NB4 (cell line): ENCODE results near the gene RRAD.
A peak's percentile ranks its signal among the peaks of the same experiment; 100 is the strongest.
"Not testable (repeated sequence)": the region's sequence is repeated elsewhere in the genome, so short reads cannot be mapped to it uniquely, and the experiment has no call there.

Experiments used
- DNase-seq: peaks from one replicate; pipeline ENCODE4 v3.0.0; 2010; ENCODE audit warnings: low read depth
- H3K4me3 ChIP-seq: one replicate; pipeline ENCODE4 v1.5.1; 2011; ENCODE audit warnings: mild to moderate bottlenecking, low read depth, low read length, moderate library complexity
- MYC ChIP-seq: IDR thresholded peaks from 2 replicates; pipeline ENCODE4 v1.6.1; 2011; ENCODE audit warnings: low read depth, low read length
- POLR2A ChIP-seq: IDR thresholded peaks from 2 replicates; pipeline ENCODE4 v1.6.1; 2011; ENCODE audit warnings: mild to moderate bottlenecking; ENCODE audit not compliant: insufficient read length; ENCODE audit errors: extremely low read depth
- TF ChIP-seq, protein P1 (sequence below): IDR thresholded peaks from one replicate; pipeline ENCODE4 v1.5.1; 2012; ENCODE audit warnings: low read depth, low read length
- TF ChIP-seq, protein P2 (sequence below): IDR thresholded peaks from 2 replicates; pipeline ENCODE4 v1.6.1; 2011; ENCODE audit warnings: low read depth, low read length

The RRAD gene, protein sequence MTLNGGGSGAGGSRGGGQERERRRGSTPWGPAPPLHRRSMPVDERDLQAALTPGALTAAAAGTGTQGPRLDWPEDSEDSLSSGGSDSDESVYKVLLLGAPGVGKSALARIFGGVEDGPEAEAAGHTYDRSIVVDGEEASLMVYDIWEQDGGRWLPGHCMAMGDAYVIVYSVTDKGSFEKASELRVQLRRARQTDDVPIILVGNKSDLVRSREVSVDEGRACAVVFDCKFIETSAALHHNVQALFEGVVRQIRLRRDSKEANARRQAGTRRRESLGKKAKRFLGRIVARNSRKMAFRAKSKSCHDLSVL

DNA sequence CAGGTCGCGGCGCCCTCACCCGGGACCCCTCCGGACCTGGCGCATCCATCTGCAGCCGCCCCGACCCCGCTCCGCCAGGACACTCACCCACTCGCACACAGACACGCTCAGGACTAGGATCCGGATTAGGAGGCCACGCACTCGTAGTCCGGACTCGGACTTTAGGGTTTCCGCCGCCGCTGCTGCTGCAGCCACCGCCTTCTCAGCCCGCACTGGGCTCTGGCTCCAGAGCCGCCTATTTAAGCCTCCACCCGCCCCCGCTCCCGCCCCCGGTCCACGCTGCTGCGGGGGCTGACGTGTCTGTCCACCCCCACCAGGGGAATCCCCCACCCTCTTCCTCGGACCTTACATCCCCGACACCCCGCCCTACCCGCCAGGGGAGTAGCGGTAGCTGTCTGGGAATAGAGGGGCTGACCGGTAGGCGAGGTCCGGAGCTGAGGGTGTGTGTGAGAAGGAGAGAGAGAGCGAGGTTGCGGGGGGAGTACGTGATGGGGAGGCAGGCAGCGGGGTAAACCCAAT lies at the start of gene RRAD:
Gene RRAD (minus strand): TSS at position 214 of the 519 bp plus-strand sequence. CDS start 356 bp downstream, outside the sequence.
- TF ChIP-seq MYC = no peak
- TF ChIP-seq, protein P1, sequence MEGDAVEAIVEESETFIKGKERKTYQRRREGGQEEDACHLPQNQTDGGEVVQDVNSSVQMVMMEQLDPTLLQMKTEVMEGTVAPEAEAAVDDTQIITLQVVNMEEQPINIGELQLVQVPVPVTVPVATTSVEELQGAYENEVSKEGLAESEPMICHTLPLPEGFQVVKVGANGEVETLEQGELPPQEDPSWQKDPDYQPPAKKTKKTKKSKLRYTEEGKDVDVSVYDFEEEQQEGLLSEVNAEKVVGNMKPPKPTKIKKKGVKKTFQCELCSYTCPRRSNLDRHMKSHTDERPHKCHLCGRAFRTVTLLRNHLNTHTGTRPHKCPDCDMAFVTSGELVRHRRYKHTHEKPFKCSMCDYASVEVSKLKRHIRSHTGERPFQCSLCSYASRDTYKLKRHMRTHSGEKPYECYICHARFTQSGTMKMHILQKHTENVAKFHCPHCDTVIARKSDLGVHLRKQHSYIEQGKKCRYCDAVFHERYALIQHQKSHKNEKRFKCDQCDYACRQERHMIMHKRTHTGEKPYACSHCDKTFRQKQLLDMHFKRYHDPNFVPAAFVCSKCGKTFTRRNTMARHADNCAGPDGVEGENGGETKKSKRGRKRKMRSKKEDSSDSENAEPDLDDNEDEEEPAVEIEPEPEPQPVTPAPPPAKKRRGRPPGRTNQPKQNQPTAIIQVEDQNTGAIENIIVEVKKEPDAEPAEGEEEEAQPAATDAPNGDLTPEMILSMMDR = no peak
- no peak within 1 kb of the TSS for H3K4me3 ChIP-seq
- no peak for DNase-seq

DNA sequence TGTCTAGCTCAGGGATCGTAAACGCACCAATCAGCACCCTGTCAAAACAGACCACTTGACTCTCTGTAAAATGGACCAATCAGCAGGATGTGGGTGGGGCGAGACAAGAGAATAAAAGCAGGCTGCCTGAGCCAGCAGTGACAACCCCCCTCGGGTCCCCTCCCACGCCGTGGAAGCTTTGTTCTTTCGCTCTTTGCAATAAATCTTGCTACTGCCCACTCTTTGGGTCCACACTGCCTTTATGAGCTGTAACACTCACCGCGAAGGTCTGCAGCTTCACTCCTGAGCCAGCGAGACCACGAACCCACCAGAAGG lies 49.6 kb upstream of the RRAD start:
- H3K4me3 ChIP-seq = not testable (repeated sequence)
- DNase-seq = peak; percentile 36

DNA sequence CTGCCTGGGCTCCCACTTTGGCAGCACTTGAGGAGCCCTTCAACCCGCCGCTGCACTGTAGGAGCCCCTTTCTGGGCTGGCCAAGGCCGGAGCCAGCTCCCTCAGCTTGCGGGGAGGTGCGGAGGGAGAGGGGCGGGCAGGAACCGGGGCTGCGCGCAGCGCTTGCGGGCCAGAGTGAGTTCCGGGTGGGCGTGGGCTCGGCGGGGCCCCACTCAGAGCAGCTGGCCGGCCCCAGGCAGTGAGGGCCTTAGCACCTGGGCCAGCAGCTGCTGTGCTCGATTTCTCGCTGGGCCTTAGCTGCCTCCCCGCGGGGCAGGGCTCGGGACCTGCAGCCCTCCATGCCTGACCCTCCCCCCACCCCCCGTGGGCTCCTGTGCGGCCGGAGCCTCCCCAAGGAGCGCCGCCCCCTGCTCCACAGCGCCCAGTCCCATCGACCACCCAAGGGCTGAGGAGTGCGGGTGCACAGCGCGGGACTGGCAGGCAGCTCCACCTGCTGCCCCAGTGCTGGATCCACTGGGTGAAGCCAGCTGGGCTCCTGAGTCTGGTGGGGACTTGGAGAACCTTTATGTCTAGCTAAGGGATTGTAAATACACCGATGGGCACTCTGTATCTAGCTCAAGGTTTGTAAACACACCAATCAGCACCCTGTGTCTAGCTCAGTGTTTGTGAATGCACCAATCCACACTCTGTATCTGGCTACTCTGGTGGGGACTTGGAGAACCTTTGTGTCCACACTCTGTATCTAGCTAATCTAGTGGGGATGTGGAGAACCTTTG lies 49.0 kb upstream of the RRAD start:
- not testable (repeated sequence) for H3K4me3 ChIP-seq, DNase-seq

DNA sequence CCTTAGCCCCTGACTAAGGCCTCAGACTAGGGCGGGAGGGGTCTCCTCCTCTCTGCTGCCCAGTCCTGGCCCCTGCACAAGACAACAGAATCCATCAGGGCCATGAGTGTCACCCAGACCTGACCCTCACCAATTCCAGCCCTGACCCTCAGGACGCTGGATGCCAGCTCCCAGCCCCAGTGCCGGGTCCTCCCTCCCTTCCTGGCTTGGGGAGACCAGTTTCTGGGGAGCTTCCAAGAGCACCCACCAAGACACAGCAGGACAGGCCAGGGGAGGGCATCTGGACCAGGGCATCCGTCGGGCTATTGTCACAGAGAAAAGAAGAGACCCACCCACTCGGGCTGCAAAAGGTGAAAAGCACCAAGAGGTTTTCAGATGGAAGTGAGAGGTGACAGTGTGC lies 48.4 kb upstream of the RRAD start:
- H3K4me3 ChIP-seq = no peak overlapping the region
- DNase-seq = no peak
- TF ChIP-seq POLR2A (no peak), MYC (no peak)
- TF ChIP-seq, protein P2, sequence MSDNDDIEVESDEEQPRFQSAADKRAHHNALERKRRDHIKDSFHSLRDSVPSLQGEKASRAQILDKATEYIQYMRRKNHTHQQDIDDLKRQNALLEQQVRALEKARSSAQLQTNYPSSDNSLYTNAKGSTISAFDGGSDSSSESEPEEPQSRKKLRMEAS = no peak
- TF ChIP-seq, protein P1 = no peak

DNA sequence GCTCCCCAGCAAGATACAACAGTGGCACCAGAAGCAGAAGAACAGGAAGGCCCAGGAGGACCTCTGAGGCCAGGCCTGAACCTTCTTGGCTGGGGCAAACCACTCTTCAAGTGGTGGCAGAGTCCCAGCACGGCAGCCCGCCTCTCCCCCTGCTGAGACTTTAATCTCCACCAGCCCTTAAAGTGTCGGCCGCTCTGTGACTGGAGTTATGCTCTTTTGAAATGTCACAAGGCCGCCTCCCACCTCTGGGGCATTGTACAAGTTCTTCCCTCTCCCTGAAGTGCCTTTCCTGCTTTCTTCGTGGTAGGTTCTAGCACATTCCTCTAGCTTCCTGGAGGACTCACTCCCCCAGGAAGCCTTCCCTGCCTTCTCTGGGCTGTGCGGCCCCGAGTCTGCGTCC lies 47.6 kb upstream of the RRAD start:
- TF ChIP-seq, protein P2 = no peak
- TF ChIP-seq POLR2A (no peak), MYC (no peak)
- TF ChIP-seq, protein P1 = no peak
- DNase-seq = peak; percentile 43
- no peak overlapping the region for H3K4me3 ChIP-seq

DNA sequence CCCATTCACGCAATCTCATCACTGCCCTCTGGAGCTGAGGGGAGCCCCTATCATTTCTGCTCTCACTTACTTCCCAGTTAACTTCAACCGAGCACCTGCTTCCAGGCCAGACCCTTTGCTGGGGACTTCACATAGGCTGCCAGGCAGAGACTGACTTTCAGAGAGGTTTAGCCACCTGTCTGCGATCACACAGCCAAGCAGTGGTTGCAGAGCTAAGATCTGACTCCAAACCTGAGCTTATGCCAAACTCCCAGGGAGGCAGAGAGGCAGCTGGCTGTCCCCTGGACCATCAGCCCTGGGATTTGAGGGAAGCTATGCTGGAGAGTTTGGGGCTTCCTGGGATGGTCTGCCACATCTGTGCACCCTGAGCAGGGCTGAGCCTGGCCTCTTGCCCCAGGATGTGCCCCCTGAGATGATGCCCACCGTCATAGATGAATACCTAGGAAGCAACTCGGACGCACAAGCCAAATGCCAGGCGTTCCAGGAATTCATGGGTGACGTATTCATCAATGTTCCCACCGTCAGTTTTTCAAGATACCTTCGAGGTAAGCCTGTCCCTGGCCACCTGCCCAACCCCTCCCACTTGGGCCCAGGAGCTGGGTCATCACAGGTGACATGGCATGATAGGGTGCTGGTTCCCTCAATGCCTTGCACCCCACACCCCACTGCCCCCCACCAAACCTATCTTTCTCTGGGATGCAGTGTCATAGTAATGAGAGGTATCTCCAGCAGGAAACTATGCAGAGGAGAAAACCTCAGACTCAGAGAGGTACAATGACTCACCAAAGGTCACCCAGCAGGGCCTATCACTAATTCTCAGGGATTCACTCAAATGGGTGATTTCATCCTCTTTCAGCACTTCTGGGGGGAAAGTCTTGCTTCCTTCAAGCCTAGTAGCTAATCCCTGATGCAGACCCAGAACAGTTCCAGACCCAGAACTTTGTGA lies 45.7 kb upstream of the RRAD start:
- no peak overlapping the region for H3K4me3 ChIP-seq
- DNase-seq = no peak
- TF ChIP-seq MYC = no peak
- TF ChIP-seq, protein P1 = no peak
- no peak for TF ChIP-seq POLR2A
- TF ChIP-seq, protein P2 = no peak
